GM23338 (cell line): ENCODE measurements around the gene CKAP2. TPM values are rescaled to one million over a fixed set of nuclear protein-coding genes. Genes with fewer than 3 reads are reported as not detected.

Source experiments
- EZH2 ChIP-seq: fragments of 200-600 bp; sonication (generic); IDR thresholded peaks from one replicate; pipeline ENCODE4 v1.8.0; 2017; ENCODE audit warnings: antibody characterized with exemption, mild to moderate bottlenecking, low read depth; ENCODE audit not compliant: unreplicated experiment
- EZH2phosphoT487 ChIP-seq: fragments of 200-600 bp; sonication (generic); IDR thresholded peaks from one replicate; pipeline ENCODE4 v1.8.1; 2018; ENCODE audit warnings: antibody characterized with exemption; ENCODE audit not compliant: unreplicated experiment
- JUNB ChIP-seq: IDR thresholded peaks from one replicate; pipeline ENCODE4 v1.6.1; 2016; ENCODE audit warnings: antibody characterized with exemption; ENCODE audit not compliant: unreplicated experiment
- NANOG ChIP-seq: IDR thresholded peaks from 2 replicates; pipeline ENCODE4 v1.6.1; 2016; ENCODE audit warnings: antibody characterized with exemption, borderline replicate concordance
- POLR2AphosphoS5 ChIP-seq: IDR thresholded peaks from 2 replicates; pipeline ENCODE4 v1.6.1; 2016; ENCODE audit warnings: antibody characterized with exemption, low read depth
- STAT1 ChIP-seq: IDR thresholded peaks from one replicate; pipeline ENCODE4 v1.6.1; 2016; ENCODE audit warnings: antibody characterized with exemption; ENCODE audit not compliant: unreplicated experiment
- ZNF114 ChIP-seq: fragments of 250-450 bp; sonication (Bioruptor Pico); IDR thresholded peaks from 2 replicates; pipeline ENCODE4 v1.5.0; 2020; ENCODE audit warnings: mild to moderate bottlenecking, moderate library complexity
- ZNF331 ChIP-seq: fragments of 250-450 bp; sonication (Bioruptor Pico); IDR thresholded peaks from 2 replicates; pipeline ENCODE4 v1.5.0; 2020; ENCODE audit warnings: low read depth, mild to moderate bottlenecking, moderate library complexity
- polyA plus RNA-seq: library from polyadenylated mRNA; unstranded; fragments of >200 nt; fragmentation: Nextera tagmentation; extraction: Ambion mirVana; gene quantifications from 2 replicates; pipeline ENCODE4 v1.2.1, GENCODE V29; 2016
- total RNA-seq: library from RNA; depleted of rRNA; stranded (reverse); fragments of >200 nt; shearing (Covaris generic); gene quantifications from 2 replicates; pipeline ENCODE4 v1.2.3, GENCODE V29; 2014
- TF ChIP-seq, protein P1 (sequence below): fragments of 250-450 bp; sonication (Bioruptor Pico); IDR thresholded peaks from 2 replicates; pipeline ENCODE4 v1.5.0; 2020; ENCODE audit warnings: mild to moderate bottlenecking, moderate library complexity
- TF ChIP-seq, protein P2 (sequence below): IDR thresholded peaks from one replicate; pipeline ENCODE4 v1.6.1; 2018; ENCODE audit warnings: antibody characterized with exemption; ENCODE audit not compliant: unreplicated experiment
- TF ChIP-seq, protein P3 (sequence below), 2 experiments: fragments of 200-600 bp in 1 of 2; sonication (generic) in 1 of 2; conservative IDR thresholded peaks; 2 replicates each; pipeline versions ENCODE4 v1.5.1 to v1.6.1; 2016 to 2017; ENCODE audit warnings: antibody characterized with exemption in 2 of 2, low read depth in 2 of 2, mild to moderate bottlenecking in 2 of 2, moderate library complexity in 1 of 2

The CKAP2 gene
- total and polyA plus RNA-seq, 2 experiments from 2014 or later = 48.8 to 103 TPM

DNA sequence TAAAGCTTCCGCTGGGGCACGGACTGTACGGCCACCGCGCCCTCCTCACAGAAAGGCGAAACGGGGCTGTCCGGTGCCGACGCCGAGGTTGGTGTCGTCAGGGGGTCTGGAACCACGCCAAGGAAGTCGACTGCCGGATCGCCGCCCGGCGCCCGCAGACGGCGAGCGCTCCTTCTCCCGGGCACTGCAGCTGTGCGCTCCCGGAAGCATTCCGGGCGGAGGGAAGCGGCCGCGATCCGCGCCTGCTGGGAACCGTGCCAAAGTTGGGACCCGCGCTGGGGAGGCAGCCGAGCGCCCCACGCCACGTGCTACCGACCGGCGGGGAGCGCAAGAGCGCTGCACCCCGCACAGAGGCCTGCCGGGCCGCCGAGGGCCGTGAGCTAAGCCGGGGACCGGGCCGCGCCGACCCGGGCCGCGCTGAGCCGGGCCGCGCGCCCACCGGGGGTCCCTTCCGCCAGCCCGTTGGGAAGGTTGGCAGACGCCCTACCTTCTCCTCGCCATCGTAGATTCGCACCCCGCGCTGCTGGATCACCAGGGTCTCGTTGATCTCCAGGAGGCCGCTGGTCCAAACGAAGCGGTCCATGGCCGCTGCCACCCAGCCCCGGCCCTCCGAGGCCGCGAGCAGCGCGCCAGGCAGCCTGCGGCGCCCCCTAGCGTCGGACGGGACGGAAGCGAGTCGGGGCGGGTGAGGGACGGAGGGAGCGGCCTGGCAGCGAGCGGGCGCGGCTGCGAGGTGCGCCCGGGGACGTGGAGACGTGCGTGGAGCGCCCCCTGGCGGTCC is 5.1 kb upstream of the CKAP2 start, which contains the start of gene VPS36 (continued):
- TF ChIP-seq, protein P1, sequence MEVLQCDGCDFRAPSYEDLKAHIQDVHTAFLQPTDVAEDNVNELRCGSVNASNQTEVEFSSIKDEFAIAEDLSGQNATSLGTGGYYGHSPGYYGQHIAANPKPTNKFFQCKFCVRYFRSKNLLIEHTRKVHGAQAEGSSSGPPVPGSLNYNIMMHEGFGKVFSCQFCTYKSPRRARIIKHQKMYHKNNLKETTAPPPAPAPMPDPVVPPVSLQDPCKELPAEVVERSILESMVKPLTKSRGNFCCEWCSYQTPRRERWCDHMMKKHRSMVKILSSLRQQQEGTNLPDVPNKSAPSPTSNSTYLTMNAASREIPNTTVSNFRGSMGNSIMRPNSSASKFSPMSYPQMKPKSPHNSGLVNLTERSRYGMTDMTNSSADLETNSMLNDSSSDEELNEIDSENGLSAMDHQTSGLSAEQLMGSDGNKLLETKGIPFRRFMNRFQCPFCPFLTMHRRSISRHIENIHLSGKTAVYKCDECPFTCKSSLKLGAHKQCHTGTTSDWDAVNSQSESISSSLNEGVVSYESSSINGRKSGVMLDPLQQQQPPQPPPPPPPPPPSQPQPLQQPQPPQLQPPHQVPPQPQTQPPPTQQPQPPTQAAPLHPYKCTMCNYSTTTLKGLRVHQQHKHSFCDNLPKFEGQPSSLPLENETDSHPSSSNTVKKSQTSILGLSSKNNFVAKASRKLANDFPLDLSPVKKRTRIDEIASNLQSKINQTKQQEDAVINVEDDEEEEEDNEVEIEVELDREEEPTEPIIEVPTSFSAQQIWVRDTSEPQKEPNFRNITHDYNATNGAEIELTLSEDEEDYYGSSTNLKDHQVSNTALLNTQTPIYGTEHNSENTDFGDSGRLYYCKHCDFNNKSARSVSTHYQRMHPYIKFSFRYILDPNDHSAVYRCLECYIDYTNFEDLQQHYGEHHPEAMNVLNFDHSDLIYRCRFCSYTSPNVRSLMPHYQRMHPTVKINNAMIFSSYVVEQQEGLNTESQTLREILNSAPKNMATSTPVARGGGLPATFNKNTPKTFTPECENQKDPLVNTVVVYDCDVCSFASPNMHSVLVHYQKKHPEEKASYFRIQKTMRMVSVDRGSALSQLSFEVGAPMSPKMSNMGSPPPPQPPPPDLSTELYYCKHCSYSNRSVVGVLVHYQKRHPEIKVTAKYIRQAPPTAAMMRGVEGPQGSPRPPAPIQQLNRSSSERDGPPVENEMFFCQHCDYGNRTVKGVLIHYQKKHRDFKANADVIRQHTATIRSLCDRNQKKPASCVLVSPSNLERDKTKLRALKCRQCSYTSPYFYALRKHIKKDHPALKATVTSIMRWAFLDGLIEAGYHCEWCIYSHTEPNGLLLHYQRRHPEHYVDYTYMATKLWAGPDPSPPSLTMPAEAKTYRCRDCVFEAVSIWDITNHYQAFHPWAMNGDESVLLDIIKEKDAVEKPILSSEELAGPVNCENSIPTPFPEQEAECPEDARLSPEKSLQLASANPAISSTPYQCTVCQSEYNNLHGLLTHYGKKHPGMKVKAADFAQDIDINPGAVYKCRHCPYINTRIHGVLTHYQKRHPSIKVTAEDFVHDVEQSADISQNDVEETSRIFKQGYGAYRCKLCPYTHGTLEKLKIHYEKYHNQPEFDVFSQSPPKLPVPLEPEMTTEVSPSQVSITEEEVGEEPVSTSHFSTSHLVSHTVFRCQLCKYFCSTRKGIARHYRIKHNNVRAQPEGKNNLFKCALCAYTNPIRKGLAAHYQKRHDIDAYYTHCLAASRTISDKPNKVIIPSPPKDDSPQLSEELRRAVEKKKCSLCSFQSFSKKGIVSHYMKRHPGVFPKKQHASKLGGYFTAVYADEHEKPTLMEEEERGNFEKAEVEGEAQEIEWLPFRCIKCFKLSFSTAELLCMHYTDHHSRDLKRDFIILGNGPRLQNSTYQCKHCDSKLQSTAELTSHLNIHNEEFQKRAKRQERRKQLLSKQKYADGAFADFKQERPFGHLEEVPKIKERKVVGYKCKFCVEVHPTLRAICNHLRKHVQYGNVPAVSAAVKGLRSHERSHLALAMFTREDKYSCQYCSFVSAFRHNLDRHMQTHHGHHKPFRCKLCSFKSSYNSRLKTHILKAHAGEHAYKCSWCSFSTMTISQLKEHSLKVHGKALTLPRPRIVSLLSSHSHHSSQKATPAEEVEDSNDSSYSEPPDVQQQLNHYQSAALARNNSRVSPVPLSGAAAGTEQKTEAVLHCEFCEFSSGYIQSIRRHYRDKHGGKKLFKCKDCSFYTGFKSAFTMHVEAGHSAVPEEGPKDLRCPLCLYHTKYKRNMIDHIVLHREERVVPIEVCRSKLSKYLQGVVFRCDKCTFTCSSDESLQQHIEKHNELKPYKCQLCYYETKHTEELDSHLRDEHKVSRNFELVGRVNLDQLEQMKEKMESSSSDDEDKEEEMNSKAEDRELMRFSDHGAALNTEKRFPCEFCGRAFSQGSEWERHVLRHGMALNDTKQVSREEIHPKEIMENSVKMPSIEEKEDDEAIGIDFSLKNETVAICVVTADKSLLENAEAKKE = no peak
- TF ChIP-seq, protein P2, sequence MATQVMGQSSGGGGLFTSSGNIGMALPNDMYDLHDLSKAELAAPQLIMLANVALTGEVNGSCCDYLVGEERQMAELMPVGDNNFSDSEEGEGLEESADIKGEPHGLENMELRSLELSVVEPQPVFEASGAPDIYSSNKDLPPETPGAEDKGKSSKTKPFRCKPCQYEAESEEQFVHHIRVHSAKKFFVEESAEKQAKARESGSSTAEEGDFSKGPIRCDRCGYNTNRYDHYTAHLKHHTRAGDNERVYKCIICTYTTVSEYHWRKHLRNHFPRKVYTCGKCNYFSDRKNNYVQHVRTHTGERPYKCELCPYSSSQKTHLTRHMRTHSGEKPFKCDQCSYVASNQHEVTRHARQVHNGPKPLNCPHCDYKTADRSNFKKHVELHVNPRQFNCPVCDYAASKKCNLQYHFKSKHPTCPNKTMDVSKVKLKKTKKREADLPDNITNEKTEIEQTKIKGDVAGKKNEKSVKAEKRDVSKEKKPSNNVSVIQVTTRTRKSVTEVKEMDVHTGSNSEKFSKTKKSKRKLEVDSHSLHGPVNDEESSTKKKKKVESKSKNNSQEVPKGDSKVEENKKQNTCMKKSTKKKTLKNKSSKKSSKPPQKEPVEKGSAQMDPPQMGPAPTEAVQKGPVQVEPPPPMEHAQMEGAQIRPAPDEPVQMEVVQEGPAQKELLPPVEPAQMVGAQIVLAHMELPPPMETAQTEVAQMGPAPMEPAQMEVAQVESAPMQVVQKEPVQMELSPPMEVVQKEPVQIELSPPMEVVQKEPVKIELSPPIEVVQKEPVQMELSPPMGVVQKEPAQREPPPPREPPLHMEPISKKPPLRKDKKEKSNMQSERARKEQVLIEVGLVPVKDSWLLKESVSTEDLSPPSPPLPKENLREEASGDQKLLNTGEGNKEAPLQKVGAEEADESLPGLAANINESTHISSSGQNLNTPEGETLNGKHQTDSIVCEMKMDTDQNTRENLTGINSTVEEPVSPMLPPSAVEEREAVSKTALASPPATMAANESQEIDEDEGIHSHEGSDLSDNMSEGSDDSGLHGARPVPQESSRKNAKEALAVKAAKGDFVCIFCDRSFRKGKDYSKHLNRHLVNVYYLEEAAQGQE = no peak
- TF ChIP-seq STAT1 = no peak
- peak; percentile 84 for TF ChIP-seq POLR2AphosphoS5
- TF ChIP-seq JUNB = no peak
- no peak for TF ChIP-seq EZH2
- TF ChIP-seq ZNF114 (CRISPR knock-in tag) = no peak
- TF ChIP-seq ZNF331 (CRISPR knock-in tag) = no peak
- TF ChIP-seq EZH2phosphoT487 = no peak
- TF ChIP-seq NANOG = no peak
- TF ChIP-seq, protein P3, sequence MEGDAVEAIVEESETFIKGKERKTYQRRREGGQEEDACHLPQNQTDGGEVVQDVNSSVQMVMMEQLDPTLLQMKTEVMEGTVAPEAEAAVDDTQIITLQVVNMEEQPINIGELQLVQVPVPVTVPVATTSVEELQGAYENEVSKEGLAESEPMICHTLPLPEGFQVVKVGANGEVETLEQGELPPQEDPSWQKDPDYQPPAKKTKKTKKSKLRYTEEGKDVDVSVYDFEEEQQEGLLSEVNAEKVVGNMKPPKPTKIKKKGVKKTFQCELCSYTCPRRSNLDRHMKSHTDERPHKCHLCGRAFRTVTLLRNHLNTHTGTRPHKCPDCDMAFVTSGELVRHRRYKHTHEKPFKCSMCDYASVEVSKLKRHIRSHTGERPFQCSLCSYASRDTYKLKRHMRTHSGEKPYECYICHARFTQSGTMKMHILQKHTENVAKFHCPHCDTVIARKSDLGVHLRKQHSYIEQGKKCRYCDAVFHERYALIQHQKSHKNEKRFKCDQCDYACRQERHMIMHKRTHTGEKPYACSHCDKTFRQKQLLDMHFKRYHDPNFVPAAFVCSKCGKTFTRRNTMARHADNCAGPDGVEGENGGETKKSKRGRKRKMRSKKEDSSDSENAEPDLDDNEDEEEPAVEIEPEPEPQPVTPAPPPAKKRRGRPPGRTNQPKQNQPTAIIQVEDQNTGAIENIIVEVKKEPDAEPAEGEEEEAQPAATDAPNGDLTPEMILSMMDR (conservative IDR thresholded peaks at IDR 0.05; ENCODE audit: low read depth in 2 of 2) = peak; percentile 78 to 96
